GM12801 (cell line): ENCODE results near the gene ABHD1.

Experiments
- TF ChIP-seq, protein P1 (sequence below): IDR thresholded peaks from one replicate; pipeline ENCODE4 v1.5.1; 2011; ENCODE audit warnings: control low read depth; ENCODE audit not compliant: insufficient read length; ENCODE audit errors: extremely low read depth

The ABHD1 gene

DNA sequence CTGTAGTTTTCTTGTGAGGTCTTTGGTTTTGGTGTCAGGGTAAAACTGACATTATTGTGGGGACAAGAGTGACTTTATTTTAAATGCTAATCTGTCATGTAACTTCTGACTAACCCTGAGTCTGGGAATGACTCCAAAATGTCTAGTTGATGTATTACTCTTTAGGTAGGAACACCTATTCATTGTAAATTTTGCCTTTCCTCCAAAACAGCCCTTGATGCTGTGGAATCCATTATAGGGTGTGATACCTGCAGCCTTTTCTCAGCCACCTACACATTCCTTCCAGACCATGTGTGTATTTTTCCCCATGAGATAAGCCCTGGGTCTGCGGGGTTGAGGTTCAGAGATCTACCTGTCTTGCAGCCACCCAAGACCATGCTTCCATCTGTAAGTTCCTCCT, 19.7 kb downstream of the ABHD1 start:
- TF ChIP-seq, protein P1, sequence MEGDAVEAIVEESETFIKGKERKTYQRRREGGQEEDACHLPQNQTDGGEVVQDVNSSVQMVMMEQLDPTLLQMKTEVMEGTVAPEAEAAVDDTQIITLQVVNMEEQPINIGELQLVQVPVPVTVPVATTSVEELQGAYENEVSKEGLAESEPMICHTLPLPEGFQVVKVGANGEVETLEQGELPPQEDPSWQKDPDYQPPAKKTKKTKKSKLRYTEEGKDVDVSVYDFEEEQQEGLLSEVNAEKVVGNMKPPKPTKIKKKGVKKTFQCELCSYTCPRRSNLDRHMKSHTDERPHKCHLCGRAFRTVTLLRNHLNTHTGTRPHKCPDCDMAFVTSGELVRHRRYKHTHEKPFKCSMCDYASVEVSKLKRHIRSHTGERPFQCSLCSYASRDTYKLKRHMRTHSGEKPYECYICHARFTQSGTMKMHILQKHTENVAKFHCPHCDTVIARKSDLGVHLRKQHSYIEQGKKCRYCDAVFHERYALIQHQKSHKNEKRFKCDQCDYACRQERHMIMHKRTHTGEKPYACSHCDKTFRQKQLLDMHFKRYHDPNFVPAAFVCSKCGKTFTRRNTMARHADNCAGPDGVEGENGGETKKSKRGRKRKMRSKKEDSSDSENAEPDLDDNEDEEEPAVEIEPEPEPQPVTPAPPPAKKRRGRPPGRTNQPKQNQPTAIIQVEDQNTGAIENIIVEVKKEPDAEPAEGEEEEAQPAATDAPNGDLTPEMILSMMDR, result no peak

DNA sequence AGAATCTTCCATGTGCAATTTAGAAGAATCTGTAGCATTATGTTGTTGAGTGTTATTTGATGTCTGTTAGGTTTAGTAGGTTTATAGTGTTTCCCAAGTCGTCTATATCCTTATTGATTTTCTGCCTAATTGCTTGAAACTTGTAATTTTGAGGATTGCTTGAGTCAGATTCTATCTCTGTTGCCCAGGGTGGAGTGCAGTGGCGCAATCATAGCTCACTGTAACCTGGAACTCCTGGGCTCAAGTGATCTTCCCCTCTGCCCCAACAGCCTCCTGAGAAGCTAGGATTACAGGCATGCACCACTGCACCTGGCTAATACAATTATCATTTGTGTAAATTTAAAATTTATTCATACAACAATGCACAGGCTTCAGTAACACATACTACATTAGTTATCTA, 22.1 kb downstream of the ABHD1 start:
- TF ChIP-seq, protein P1, result no peak

DNA sequence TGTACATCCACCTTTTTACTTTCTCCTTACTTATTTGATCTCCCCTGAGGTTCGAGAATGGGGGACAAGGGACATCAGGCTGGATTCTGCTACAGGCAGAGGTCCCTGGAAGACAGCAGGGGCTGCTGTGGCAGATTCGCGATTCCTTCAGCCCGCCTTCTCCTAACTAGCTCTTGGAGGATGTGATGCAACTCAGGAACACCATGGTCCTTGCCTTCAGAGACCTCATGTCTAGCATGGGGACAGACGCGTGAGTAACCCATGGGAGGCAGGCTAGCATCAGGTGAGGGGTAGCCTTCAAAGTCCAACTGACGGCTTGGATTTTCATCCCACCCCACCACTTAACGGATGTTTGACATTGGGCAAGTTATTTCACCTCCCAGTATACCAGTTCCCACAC, 24.3 kb downstream of the ABHD1 start:
- TF ChIP-seq, protein P1, result no peak

DNA sequence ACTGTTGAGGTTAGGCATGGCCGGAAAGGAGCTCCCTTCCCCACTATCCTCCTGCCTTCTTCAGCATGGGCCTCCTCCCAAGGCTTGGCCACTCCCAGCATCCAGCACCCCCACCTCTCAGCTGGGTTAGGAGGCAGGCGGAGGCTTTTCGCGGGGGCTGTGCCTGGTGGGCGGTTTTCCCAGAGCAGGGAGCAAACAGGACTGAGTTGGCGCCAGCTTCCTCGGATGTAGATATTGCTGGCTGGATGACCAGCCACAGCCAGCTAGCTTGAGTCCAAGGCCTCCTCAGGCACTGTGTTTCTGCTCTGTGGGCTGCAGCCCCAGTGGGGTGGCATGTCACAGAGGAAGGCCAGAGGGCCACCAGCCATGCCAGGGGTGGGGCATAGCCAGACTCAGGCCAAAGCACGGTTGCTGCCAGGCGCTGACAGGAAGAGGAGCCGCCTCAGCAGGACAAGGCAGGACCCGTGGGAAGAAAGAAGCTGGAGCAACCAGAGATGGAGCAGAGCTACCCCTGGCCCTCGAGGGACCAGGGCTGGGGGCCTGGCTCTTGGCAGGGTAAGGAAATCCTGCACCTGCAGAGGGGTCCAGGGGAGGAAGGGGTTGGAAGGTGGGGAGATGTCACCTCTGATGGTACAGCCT, 25.3 kb downstream of the ABHD1 start, which contains the start of gene TCF23:
TSS of gene TCF23 (plus strand) at position 204 of the 639 bp plus-strand sequence. CDS start at position 334, 130 bp downstream.
- TF ChIP-seq, protein P1, result no peak

DNA sequence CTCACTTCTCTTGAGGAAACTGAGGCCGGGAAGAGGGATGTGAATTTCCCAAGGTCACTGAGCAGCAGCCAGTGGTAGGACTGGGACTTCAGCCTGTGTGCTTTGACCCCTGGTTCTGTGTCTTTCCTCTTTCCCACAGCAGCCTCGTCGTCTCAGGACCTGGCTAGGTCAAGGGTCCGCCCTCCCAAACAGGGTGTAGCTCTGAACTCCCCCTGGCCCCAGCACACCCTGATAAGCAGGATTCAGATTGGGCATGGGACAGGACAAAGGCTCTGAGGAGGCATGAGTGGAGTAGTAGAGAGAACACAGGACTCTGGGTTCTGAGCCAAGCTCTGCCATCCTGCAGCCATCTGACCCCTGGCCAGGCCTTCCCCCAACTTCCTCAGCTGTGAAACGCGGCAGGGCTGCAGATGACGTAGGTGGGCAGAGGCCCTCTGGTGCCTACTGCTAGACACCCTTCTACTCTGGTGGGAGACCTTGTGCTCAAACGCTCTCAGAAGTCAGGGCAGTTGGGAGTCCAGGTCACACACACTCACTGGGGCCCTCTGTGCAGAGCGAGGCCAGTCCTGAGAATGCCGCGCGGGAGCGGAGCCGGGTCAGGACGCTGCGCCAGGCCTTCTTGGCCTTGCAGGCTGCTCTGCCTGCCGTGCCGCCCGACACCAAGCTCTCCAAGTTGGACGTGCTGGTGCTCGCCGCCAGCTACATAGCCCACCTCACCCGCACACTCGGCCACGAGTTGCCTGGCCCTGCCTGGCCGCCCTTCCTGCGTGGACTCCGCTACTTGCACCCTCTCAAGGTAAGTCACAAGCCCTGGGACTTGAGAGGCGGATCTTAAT, 26.2 kb downstream of the ABHD1 start:
- TF ChIP-seq, protein P1, result no peak

DNA sequence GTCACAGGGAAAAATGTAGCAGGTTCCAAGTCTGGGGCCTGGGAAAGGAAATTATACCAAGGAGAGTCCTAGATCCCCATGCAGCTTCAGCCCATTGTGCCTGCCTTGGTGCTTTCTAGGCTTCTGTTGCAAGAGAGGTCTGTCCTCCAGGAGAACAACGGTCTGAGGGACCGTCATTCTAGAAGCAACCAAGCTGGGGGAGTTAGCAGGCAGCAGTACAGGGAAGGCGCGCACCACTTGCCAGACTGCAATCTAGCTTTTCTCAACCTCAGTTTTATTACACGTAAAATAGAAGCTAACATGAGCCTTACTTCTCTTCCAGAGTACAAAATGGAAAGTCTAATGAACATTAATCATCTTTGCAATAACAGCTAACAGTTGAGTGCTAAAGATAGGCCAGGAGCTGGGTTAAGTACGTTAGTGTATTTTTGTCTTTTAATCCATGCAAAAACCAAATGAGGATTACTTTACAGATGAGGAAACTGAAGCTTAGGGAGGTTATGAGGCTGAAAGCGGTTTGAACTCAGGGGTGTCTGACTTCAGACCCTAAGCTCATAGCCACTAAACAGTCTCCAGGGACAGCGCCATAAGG, 27.1 kb downstream of the ABHD1 start:
- TF ChIP-seq, protein P1, result no peak

DNA sequence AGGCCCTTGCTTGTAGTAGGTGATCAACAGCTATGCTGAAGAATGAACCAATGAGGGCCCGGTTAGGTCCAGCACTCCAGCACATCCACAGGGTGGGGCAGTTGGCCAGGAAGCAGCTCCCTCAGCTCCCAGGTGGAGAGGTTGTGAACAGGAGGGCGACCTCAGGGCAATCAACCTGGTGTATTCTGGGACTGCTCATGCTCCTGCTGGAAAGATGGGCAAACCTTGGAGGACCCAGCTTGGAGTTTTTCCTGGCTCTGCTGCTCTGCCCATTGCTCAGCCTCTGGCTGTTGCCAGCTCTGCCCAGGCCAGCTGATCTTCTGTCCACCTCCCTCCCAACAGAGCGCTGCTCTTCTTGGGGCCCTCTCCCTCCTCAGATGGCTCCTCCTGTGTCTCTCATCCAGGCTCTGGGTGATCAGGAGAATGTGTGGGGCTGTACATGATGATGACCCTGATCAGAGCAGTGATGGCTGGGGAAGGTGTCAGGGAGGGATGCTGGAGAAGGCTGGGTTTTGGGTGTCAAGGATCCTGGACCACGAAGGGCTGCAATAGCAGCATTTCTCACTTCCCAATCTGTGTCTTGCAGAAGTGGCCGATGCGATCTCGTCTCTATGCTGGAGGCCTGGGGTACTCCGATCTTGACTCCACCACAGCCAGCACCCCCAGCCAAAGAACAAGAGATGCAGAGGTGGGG, 28.6 kb downstream of the ABHD1 start:
- TF ChIP-seq, protein P1, result no peak
